HG02678 (cell line): ENCODE data around the gene PCP2.

Experiments
- ATAC-seq: cut with Tn5 transposase; IDR thresholded peaks from one replicate; pipeline ENCODE4 v1.9.1; 2021; ENCODE audit warnings: mild to moderate bottlenecking, moderate library complexity; ENCODE audit not compliant: unreplicated experiment

Gene PCP2

DNA sequence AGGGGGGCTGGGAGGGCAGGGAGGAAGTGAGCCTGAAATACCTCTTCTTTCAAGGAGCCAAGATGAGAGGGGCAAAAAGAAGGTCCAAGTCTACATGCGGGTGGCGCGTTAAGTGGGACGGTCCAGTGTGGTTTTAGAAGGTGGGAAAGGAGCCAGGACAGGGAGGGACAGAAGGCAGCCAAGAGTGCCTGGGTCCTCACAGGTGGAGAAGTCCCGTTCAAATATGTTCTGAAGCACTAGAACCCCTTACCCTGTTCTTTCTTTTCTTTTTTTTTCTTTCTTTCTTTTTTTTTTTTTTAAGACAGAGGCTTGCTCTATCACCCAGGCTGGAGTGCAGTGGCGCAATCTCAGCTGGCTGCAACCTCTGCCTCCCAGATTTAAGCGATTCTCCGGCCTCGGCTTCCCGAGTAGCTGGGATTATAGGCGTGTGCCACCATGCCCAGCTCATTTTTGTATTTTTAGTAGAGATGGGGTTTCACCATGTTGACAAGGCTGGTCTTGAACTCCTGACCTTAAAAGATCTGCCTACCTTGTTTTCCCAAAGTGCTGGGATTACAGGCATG, 30.5 kb downstream of the PCP2 start:
- no peak for ATAC-seq

DNA sequence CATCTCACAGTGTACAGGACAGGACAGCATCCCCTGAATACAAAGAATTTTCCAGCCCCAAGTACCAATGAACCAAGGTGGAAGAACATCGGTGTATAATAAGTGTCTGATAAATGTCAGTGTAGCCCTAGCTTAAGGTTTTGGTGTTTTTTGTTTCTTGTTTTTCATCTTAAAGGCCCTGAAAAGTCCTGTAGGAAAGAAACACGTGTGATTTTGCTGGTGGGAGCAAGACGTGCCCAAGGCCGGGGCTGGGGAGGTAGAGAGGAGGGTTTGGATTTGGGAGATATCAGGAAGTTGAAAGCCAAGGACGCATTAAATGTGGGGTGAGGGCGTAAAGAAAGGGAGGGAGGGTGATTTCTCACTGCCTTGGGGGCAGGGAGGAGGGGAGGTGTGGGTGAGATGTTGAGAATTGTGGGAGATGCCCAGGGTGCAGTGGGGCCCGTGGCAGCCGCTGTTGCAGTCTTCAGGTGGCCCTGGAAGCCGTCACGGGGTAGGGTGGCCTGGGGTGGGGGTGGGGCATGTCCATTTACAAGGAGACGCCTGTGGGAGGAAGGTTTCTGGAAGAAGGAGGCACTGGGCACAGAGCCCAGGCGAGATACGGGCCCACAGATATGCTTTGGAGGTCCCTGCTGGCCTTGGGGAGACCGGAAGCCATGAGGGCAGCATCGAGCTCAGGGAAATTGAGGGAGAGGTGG, 31.1 kb downstream of the PCP2 start:
- ATAC-seq = no peak

DNA sequence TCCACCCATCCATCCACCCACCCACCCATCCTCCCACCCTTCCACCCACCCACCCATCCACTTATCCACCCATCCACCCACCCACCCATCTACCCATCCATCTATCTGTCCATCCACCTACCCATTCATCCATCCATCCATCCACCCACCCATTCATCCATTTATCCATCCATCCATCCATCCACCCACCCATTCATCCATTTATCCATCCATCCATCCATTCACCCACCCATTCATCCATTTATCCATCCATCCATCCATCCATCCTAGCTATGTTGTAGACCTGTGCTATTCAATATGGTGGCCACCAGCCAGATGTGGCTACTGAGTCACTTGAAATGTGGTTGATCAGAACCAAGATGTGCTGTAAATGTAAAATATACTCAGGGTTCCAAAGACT, 32.8 kb downstream of the PCP2 start:
- no peak for ATAC-seq

DNA sequence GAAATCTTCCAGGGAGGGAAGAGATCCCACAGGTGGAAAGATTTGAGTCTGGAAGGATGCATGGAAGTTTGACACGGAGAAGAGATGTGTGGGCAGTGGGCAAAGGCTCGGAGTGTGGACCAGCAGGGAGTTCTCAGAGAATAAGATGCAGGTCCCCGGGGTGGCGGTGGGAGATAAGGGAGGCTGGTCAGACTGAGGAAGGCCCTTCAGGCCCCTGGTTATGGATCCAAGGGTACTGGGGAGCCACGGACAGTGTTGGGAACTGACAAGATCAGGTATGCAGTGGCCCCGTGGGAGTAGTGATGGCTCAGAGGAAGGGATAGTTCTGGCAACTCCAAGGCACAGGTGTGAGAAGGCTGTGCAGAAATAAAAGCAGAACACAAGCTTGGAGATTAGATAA, 35.3 kb downstream of the PCP2 start:
- no peak for ATAC-seq

DNA sequence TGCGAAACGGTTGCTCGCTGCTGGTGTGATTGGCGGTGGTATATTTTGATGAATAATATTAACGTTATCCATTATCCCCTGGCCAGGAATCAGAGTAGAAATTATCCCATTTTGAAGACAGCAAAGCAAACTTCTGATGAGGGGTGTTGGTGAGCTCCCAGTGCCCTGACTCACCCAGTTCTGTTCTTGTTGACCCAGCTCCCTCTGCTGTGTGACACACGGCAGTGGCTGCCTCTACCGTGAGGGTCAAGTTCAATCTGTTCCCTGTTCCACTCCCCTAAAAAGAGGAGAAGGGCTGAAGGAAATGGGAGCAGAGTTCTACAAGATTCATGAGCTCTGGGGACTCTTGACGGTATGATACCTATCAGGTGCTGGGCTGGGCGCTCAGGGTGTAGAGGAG, 35.8 kb downstream of the PCP2 start:
- no peak for ATAC-seq

DNA sequence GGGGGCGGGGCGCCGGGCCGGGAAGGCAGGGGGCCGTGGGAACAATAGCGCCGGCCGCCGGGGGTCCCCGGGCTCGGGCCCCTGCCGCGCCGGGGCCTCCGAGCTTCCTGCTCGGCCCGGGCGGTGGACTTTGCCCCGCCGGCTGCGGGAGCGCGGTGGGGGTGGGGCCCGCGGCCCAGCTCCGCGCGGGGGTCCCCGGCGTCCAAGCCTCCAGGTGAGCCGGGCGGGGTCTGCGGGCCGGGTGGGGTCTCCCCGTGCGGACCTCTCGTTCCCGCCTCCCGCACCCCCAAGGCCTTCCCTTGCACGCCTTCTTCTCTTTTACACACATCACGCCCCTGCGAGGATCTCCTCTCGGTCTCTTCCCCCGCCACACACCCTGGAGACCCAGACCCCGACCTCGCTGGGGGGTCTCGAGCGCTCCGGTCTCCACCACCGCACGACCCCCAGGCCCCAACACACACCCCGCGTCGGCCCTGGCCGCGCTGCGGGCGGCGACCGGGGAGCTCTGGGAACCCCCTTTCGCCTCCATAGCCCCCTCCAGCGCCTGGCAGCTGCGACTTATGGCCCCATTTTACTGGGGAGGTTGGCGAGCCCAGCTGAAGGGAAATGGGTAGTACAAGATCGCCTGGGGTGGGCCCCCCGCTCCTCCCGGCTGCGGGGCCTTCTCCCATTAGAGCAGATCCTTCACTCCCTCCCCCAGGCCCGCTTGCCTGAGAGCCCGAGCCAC, 37.1 kb downstream of the PCP2 start:
- no peak for ATAC-seq

DNA sequence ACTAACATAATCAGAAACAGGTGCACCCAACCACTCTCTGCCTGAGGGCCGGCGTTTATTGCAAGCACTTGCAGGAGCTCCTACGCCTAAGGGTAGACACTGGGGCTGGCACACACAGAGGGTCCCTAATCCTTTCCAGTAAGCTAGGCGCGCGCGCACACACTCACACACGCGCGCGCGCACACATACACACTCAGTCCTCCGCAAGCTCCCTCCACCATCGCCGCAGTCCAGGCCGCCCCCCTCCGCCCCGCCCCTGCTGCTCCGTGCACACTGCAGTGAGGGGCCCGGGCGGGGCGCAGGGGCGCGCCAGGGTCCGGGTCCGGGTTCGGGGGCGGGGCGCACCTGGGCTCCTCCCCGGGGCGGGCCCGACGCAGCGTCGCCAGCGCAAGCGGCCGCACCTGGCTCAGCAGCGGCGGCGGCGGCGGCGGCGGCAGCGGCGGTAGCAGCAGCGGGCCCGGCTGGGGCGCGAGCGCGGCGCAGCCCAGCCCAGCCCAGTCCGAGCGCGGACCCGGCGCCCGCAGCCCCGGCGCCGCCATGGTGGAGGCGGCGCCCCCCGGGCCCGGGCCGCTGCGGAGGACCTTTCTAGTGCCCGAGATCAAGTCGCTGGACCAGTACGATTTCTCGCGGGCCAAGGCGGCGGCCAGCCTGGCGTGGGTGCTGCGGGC, 37.9 kb downstream of the PCP2 start, which contains the start of gene CAMSAP3:
CAMSAP3 (plus strand) TSS at position 398 of the 668 bp plus-strand sequence; CDS start at position 538, 140 bp downstream.
- no peak for ATAC-seq

DNA sequence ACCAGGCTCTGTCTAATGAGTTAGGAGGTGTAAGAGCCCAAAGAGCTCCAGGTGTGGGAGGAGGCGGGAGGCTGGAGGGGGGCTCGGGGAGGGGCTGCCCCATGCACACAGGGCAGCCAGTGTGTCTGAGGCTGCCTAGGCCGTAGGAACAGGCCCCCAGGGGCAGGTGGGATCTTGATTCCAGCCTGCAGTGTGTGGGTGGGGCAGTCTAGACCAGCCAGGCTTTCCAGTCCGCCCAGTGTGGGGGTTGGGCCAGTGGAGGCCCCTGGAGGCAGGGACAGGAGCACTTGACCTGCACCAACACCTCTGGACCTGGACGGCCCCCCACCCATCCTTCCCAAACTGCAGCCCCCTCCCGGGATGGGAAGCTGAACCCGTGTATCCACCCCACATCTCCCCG, 43.3 kb downstream of the PCP2 start:
- ATAC-seq = no peak

DNA sequence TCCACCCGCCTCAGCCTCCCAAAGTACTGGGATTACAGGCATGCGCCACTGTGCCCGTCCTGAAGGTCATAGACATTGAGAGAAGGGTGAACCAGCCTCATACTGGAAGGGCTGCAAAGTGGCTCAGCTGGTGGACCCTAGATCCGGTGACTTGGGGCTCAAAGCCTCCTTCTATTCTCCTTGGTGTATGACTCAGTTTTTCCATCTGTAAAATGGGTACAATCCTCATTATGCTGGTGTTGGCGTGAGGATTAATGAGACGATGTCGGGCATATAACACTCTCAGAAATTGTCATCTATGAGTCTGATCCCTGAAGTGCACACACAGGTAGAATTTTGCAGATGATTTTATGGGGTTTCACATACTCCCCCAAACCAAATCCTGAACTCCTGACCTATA, 43.7 kb downstream of the PCP2 start:
- ATAC-seq = no peak

DNA sequence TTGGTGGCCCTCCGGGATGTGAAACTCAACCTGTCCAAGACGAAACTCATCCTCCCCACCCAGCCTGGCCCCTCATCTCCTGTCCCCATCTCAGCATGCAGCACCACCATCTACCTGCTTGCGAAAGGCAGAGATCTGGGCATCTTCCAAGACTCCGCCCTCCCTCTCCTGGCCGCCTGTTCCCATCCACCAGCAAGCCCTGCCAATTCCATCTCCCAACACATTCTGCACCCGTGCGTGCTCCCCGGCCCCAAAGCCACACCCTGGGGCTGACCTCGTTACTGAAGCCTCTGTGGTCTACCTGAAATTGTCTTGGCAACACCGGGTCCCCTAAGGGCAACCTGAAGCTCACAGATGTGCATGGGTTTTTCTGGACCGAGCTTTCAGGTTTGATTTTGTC, 51.1 kb downstream of the PCP2 start:
- ATAC-seq = no peak
